ENCODE measurements around the gene EI24.
"Not testable (repeated sequence)": the region's sequence is repeated elsewhere in the genome, so short reads cannot be mapped to it uniquely, and the experiment has no call there.

Gene EI24

DNA sequence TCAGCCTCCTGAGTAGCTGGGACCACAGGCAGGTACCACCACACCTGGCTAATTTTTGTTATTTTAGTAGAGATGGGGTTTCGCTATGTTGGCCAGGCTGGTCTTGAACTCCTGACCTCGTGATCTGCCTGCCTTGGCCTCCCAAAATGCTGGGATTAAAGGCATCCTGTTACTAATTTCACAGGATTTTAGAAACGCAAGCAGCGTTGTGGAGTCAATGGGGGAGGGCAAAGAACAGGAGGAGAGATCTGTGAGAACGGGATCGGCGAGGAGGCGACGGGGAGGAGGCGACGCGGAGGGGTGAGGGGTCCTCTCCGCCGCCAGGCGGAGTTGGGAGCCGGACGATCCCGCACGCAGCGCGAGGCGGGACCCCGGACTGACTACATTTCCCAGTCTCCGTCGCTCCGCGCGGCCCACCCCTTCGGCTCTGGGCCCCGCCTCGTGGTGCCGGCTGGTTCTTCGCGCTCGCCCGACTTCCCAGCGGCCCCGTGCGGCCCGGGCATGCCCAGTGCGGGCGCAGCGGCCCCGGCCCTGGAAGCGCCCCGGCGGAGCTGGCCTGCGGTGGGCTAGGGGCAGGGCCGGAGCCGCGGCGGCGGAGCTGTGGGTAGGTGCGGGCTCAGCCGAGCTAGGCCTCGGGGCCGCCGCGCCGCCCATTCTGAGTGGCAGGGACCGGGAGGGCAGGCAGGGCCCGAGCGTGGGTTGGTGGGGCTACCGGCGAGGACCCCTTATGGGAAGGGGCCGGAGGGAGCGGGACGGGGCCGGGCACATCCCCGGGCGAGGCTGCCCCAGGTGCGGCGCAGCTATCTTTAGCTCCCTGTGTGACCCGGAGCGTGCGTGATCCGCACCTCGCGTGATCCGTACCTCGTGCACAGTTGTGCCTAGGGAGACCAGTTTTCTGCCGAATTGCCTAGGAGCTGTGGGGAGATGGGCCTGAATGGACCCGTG, at the start of gene EI24:
TSS of gene EI24 (plus strand) at position 508 of the 945 bp plus-strand sequence. CDS start 3,051 bp downstream, outside the sequence.
- H3K9me3 ChIP-seq (ENCODE audit: control insufficient read depth, insufficient read depth, low read length), result peaks cover 5% of the 10 kb centered on the region; the same call in 1 of the 2 replicates
- peak within 1 kb of the TSS; percentile 45 for H3K27ac ChIP-seq (ENCODE audit: low read depth, low read length)

DNA sequence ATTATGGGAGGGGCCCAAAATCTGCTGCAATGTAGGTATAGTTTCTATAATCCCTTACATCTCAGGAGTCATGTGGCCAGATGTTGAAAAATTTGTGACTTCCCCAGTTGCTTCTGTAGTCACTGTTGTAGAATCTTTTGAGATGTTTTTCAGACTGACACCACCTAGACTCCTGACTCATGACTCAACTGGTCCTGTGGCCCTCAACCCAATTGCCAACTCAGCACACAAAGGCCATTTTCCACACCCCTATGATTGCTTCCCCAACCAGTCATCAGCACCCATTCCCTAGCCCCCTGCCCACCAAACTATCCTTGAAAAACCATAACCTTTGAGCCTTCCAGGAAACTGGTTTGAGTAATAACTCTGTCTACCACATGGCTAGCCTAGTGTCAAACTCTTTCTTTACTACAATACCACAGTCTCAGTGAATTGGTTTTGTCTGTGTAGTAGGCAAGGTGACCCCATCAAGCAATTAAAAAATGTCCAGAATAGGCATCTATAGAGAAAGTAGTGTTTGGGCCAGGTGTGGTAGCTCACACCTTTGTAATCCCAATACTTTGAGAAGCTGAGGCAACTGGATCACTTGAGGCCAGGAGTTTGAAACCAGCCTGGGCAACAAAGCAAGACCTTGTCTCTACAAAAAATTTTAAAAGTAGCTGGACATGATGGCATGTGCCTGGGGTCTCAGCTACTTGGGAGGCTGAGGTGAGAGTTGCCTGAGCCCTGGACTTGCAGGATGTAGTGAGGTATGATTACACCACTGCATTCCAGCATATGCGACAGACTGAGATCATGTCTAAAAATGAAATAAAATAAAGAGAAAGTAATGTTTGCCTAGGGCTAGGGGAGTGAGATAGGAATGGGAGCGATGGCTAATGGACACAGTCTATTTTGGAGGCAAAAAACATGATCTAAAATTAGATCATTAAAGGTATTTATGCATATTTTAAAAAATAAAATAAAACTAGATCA, 49.1 kb upstream of the EI24 start:
- no peaks in the 10 kb centered on the region for H3K36me3 ChIP-seq (ENCODE audit: control insufficient read depth, insufficient read depth, low read length)
- no peaks in the 10 kb centered on the region for H3K27me3 ChIP-seq (ENCODE audit: control insufficient read depth, insufficient read depth, low read length)
- H3K4me1 ChIP-seq (ENCODE audit: control insufficient read depth, insufficient read depth, low read length), result peaks cover 22% of the 10 kb centered on the region
- no peak overlapping the region for H3K27ac ChIP-seq (ENCODE audit: low read depth, low read length)
- no peak overlapping the region for H3K9ac ChIP-seq (ENCODE audit: low read depth, low read length)
- H3K4me3 ChIP-seq (ENCODE audit: low read depth, low read length), result no peak overlapping the region
- H3K9me3 ChIP-seq (ENCODE audit: control insufficient read depth, insufficient read depth, low read length), result peaks cover 7% of the 10 kb centered on the region

More for the DNA sequence above, at the start of gene EI24:
- peak within 1 kb of the TSS; percentile 78 for H3K9ac ChIP-seq (ENCODE audit: low read depth, low read length)
- H3K4me3 ChIP-seq (ENCODE audit: low read depth, low read length), result peak within 1 kb of the TSS; percentile 99
- peaks cover 22% of the 10 kb centered on the region for H3K36me3 ChIP-seq (ENCODE audit: control insufficient read depth, insufficient read depth, low read length)
- H3K4me1 ChIP-seq (ENCODE audit: control insufficient read depth, insufficient read depth, low read length), result peaks cover 7% of the 10 kb centered on the region; the same call in 1 of the 2 replicates
- H3K27me3 ChIP-seq (ENCODE audit: control insufficient read depth, insufficient read depth, low read length), result no peaks in the 10 kb centered on the region

DNA sequence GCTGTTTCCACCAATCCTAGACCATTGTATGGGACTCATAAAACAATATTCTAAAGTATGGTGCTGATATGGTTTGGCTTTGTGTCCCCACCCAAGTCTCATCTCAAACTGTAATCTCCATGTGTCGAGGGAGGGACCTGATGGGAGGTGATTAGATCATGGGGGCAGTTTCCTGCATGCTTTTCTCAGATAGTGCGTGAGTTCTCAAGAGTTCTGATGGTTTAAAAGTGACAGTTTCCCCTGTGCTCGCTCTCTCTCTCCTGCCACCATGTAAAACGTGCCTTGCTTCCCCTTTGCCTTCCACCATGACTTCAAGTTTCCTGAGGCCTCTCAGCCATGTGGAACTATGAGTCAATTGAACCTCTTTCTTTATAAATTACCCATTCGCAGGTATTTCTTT, 44.0 kb upstream of the EI24 start:
- no peak overlapping the region for H3K4me3 ChIP-seq (ENCODE audit: low read depth, low read length)
- no peaks in the 10 kb centered on the region for H3K27me3 ChIP-seq (ENCODE audit: control insufficient read depth, insufficient read depth, low read length)
- H3K4me1 ChIP-seq (ENCODE audit: control insufficient read depth, insufficient read depth, low read length), result no peaks in the 10 kb centered on the region
- no peak overlapping the region for H3K27ac ChIP-seq (ENCODE audit: low read depth, low read length)
- no peaks in the 10 kb centered on the region for H3K36me3 ChIP-seq (ENCODE audit: control insufficient read depth, insufficient read depth, low read length)
- no peak overlapping the region for H3K9ac ChIP-seq (ENCODE audit: low read depth, low read length)
- 0 out of 2 replicates have a peak, but pooled peaks cover under 1% of the 10 kb centered on the region for H3K9me3 ChIP-seq (ENCODE audit: control insufficient read depth, insufficient read depth, low read length)

DNA sequence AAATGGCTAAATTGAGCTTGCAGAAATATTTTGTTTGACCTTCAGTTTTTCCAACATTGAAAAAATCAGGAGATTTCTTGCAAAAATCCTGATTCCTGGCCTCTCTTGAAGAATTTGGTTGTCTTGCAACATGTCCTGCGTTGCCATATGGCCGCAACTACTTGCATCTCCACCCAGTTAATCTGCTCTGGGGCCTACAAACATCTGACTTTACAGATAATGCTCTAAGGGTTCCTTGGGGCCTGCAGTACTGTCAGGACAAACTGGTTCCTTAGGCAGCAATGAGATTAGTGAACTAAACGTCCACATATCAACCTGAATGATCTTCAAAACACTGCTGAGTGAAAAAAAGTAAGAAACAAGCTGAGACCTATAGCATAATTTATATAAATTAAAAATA, 36.6 kb upstream of the EI24 start:
- Histone ChIP-seq H3K27me3 (ENCODE audit: control insufficient read depth, insufficient read depth, low read length) (no peaks in the 10 kb centered on the region), H3K4me3 (ENCODE audit: low read depth, low read length) (no peak overlapping the region), H3K4me1 (ENCODE audit: control insufficient read depth, insufficient read depth, low read length) (no peaks in the 10 kb centered on the region), H3K9me3 (ENCODE audit: control insufficient read depth, insufficient read depth, low read length) (peaks cover 7% of the 10 kb centered on the region; the same call in 1 of the 2 replicates), H3K36me3 (ENCODE audit: control insufficient read depth, insufficient read depth, low read length) (no peaks in the 10 kb centered on the region), H3K27ac (ENCODE audit: low read depth, low read length) (no peak overlapping the region), H3K9ac (ENCODE audit: low read depth, low read length) (no peak overlapping the region)

DNA sequence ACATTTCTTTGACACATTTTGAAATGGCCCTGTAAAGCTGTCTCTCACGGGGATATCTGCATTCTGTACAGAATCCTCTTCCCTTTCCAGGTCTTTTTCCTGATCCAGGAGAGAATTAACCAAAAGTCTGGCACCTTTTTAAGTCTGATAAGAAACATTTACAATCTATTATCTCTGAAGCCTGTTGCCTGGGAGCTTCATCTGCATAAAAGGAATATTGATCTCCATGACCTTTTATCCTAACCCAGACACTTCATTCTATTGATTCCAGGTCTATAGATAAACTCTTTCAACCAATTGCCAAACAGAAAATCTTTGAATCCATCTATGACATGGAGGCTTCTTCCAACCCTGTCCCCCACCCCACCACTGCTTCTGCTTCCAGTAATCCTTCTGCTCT, 33.7 kb upstream of the EI24 start:
- Histone ChIP-seq H3K9ac (ENCODE audit: low read depth, low read length) (no peak overlapping the region), H3K4me1 (ENCODE audit: control insufficient read depth, insufficient read depth, low read length) (no peaks in the 10 kb centered on the region), H3K9me3 (ENCODE audit: control insufficient read depth, insufficient read depth, low read length) (peaks cover 7% of the 10 kb centered on the region; the same call in 1 of the 2 replicates), H3K4me3 (ENCODE audit: low read depth, low read length) (no peak overlapping the region), H3K36me3 (ENCODE audit: control insufficient read depth, insufficient read depth, low read length) (no peaks in the 10 kb centered on the region), H3K27ac (ENCODE audit: low read depth, low read length) (no peak overlapping the region), H3K27me3 (ENCODE audit: control insufficient read depth, insufficient read depth, low read length) (no peaks in the 10 kb centered on the region)

DNA sequence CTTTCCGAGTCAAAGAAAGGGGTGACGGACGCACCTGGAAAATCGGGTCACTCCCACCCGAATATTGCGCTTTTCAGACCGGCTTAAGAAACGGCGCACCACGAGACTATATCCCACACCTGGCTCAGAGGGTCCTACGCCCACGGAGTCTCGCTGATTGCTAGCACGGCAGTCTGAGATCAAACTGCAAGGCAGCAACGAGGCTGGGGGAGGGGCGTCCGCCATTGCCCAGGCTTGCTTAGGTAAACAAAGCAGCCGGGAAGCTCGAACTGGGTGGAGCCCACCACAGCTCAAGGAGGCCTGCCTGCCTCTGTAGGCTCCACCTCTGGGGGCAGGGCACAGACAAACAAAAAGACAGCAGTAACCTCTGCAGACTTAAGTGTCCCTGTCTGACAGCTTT, 32.4 kb upstream of the EI24 start:
- H3K27ac ChIP-seq (ENCODE audit: low read depth, low read length); H3K4me1 ChIP-seq (ENCODE audit: control insufficient read depth, insufficient read depth, low read length); H3K9me3 ChIP-seq (ENCODE audit: control insufficient read depth, insufficient read depth, low read length); H3K36me3 ChIP-seq (ENCODE audit: control insufficient read depth, insufficient read depth, low read length); H3K4me3 ChIP-seq (ENCODE audit: low read depth, low read length); H3K9ac ChIP-seq (ENCODE audit: low read depth, low read length); H3K27me3 ChIP-seq (ENCODE audit: control insufficient read depth, insufficient read depth, low read length): not testable (repeated sequence)

DNA sequence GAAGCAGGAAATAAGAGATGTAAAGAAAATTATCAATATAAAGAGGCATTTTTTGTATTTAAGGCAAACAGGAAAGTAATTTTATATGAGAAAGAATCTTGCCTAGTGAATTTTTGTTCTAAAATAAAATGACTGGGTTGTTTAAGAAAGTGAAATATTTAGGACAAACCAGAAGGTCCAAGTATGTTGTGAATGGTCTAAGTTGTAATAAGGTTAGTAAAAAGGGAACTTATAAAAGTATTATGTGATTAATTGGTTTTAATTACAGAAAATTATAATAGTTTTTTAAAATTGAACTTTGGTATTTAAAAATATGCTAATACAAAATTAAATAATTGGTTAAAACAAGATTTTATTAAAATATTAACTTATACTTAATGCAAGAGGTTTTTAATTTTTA, 26.6 kb upstream of the EI24 start:
- Histone ChIP-seq H3K27ac (ENCODE audit: low read depth, low read length) (no peak overlapping the region), H3K4me1 (ENCODE audit: control insufficient read depth, insufficient read depth, low read length) (no peaks in the 10 kb centered on the region), H3K4me3 (ENCODE audit: low read depth, low read length) (no peak overlapping the region), H3K27me3 (ENCODE audit: control insufficient read depth, insufficient read depth, low read length) (no peaks in the 10 kb centered on the region), H3K9ac (ENCODE audit: low read depth, low read length) (no peak overlapping the region), H3K9me3 (ENCODE audit: control insufficient read depth, insufficient read depth, low read length) (peaks cover 16% of the 10 kb centered on the region), H3K36me3 (ENCODE audit: control insufficient read depth, insufficient read depth, low read length) (no peaks in the 10 kb centered on the region)

DNA sequence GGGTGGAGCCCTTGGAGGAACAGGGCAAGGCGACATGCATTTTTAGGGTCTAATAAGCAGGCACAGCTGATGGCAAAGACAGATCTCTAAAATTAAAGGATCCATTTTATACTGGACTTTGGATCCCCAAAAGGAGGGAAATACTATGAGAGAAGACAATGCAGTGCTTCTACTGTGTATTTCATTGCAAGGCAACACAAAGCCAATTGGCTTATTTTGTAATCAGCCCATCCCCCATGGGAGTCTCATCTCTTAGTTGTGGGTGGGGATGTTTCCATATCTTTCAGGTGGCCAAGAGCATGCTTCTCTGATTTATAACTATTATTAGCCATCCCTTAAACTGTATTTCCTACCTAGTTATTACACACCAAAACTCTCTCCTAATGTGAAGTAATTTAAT, 18.5 kb upstream of the EI24 start:
- H3K9ac ChIP-seq (ENCODE audit: low read depth, low read length), result no peak overlapping the region
- peaks cover 32% of the 10 kb centered on the region for H3K9me3 ChIP-seq (ENCODE audit: control insufficient read depth, insufficient read depth, low read length)
- H3K36me3 ChIP-seq (ENCODE audit: control insufficient read depth, insufficient read depth, low read length), result no peaks in the 10 kb centered on the region
- no peaks in the 10 kb centered on the region for H3K27me3 ChIP-seq (ENCODE audit: control insufficient read depth, insufficient read depth, low read length)
- no peak overlapping the region for H3K27ac ChIP-seq (ENCODE audit: low read depth, low read length)
- H3K4me3 ChIP-seq (ENCODE audit: low read depth, low read length), result no peak overlapping the region
- H3K4me1 ChIP-seq (ENCODE audit: control insufficient read depth, insufficient read depth, low read length), result no peaks in the 10 kb centered on the region

DNA sequence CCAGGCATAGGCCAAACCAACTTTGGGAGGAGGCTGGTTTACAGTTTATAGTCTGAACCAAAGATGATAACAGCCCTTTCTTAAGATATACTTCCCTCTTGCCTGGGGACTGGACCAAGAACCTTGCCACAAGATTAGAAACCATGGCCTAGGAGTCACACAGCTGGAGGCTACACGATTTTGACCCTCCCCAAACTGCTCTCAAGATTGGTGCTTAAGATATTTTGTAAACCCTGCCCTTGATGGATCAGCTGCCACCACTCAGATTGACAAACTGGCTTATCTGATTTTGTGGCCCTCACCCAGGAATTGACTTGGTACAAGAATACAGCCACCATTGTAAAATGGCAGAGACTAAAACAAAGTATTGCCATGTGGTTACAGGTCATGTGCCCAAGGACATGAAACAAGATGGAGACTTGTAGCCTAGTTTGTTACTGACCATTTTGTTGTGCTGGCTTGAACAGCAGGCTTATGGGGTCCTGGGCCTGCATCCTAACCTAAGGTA, 17.4 kb upstream of the EI24 start:
- Histone ChIP-seq H3K27ac (ENCODE audit: low read depth, low read length) (no peak overlapping the region), H3K27me3 (ENCODE audit: control insufficient read depth, insufficient read depth, low read length) (no peaks in the 10 kb centered on the region), H3K4me3 (ENCODE audit: low read depth, low read length) (no peak overlapping the region), H3K9me3 (ENCODE audit: control insufficient read depth, insufficient read depth, low read length) (peaks cover 32% of the 10 kb centered on the region), H3K9ac (ENCODE audit: low read depth, low read length) (no peak overlapping the region), H3K4me1 (ENCODE audit: control insufficient read depth, insufficient read depth, low read length) (no peaks in the 10 kb centered on the region), H3K36me3 (ENCODE audit: control insufficient read depth, insufficient read depth, low read length) (no peaks in the 10 kb centered on the region)

DNA sequence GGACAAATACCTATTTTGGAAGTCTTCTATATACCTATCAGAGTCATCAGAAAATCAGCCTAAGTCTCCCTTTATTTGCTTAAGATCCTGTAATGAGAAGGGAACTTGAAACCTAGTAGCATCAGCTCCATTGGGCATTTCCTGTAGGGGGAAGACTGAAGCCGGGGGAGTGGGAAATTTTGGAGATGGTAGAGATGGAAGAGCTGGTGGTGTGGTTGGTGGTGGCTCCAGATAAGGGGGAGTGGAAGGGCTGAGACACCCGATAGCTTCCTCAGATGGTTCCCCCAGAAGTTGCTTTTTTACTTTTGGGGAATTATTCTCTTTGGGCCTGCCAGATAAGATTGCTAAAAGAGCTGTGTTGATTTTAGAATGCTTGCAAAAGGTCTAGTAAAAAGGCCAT, 16.4 kb upstream of the EI24 start:
- H3K9me3 ChIP-seq (ENCODE audit: control insufficient read depth, insufficient read depth, low read length), result peaks cover 32% of the 10 kb centered on the region

More for the DNA sequence above, 16.4 kb upstream of the EI24 start:
- Histone ChIP-seq H3K27me3 (ENCODE audit: control insufficient read depth, insufficient read depth, low read length) (no peaks in the 10 kb centered on the region), H3K4me3 (ENCODE audit: low read depth, low read length) (no peak overlapping the region), H3K36me3 (ENCODE audit: control insufficient read depth, insufficient read depth, low read length) (no peaks in the 10 kb centered on the region), H3K9ac (ENCODE audit: low read depth, low read length) (no peak overlapping the region), H3K4me1 (ENCODE audit: control insufficient read depth, insufficient read depth, low read length) (no peaks in the 10 kb centered on the region), H3K27ac (ENCODE audit: low read depth, low read length) (no peak overlapping the region)

All from HUES48 (cell line).